ENCODE measurements around the gene SLIRP.
"Not testable (repeated sequence)": the region's sequence is repeated elsewhere in the genome, so short reads cannot be mapped to it uniquely, and the experiment has no call there.

Gene SLIRP

DNA sequence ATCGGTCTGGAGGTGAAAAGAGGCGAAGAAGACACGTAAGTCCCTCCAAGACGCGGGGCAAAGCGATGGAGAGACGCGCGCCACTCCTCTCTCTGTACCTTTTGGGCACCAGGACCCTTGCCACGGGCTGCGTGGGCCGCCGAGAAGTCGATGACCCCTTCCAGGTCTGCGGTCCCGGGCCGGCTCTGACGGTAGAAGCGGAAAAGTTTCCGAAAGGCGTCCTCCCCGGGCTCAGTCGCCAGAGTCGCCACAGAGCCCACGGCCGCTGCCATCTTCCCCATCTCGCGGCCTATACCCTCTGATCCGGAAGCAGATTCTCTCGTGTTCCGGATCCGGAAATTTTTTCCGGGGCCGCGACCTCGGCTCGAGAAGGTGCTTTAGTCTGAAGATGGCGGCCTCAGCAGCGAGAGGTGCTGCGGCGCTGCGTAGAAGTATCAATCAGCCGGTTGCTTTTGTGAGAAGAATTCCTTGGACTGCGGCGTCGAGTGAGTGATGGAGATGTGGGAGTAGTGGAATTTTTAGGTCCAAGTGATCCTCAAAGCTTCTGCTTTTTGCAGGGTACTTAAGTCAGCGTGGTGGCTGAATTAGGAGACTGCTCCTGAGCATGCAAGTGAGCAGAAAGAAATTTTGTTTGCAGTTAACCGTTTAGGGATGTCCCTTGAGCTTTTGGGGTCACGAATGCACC is at the start of gene SLIRP, which contains the start of gene ALKBH1:
TSS of gene SLIRP (plus strand) at position 380 of the 685 bp plus-strand sequence. CDS start at position 389, 9 bp downstream.
TSS of gene ALKBH1 (minus strand) at position 300 of the 685 bp plus-strand sequence. CDS start at position 281, 19 bp downstream.
- peak; percentile 92 for DNase-seq

- no peak for DNase-seq
Observed at GRCh38 chr14:77659831-77660230, 48.1 kb upstream of the SLIRP start.

- DNase-seq = no peak
Observed at GRCh38 chr14:77660754-77661153, 47.1 kb upstream of the SLIRP start.

DNA sequence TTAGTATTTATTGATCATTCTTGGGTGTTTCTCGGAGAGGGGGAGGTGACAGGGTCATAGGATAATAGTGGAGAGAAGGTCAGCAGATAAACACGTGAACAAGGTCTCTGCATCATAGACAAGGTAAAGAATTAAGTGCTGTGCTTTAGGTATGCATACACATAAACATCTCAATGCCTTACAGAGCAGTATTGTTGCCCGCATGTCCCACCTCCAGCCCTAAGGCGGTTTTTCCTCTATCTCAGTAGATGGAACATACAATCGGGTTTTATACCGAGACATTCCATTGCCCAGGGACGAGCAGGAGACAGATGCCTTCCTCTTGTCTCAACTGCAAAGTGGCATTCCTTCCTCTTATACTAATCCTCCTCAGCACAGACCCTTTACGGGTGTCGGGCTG is 46.3 kb upstream of the SLIRP start:
- not testable (repeated sequence) for DNase-seq

GRCh38 chr14:77663293-77663692 is 44.6 kb upstream of the SLIRP start:
- no peak for DNase-seq

DNA sequence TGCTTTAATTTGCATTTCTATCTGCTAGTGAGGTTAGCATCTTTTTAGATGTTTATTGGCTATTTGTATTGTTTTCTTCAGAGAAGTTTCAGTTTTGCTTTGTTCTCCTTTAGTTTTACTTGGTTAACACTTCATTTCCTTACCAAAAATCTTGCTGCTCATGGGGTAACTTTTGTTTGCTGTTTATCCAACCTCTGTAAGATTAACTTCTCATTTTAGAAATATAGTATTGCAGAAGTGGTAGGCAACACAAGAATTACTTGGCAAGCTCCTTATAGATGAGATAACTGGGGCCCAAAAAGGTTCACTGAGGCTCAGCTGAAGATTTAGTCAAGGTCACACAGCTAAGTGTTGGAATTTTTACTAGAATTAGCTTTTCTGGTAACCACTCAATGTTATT is 40.6 kb upstream of the SLIRP start:
- DNase-seq = no peak

- no peak for DNase-seq
Observed at GRCh38 chr14:77673193-77673592, 34.7 kb upstream of the SLIRP start.

DNA sequence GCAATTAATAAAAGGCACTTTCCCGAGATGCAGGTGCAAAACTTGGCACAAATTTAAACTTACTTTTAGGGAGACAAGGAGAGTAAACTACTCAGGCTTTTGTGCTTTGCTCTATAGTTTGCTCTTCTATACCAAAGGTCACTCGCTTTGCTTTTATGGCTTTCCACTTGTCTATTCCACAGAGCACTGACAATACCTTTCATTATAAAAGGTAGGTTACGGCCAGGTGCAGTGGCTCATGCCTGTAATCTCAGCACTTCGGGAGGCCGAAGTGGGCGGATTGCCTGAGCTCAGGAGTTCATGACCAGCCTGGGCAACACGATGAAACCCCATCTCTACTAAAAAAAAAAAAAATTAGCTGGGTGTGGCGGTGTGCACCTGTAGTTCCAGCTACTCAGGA is 33.0 kb upstream of the SLIRP start:
- no peak for DNase-seq

- no peak for DNase-seq
Observed at GRCh38 chr14:77681196-77682157, 26.4 kb upstream of the SLIRP start.

GRCh38 chr14:77682158-77682553 is 25.7 kb upstream of the SLIRP start:
- no peak for DNase-seq

GRCh38 chr14:77691259-77691658 is 16.6 kb upstream of the SLIRP start:
- DNase-seq = no peak

GRCh38 chr14:77707355-77707723 is 564 bp upstream of the SLIRP start:
- DNase-seq = no peak

DNA sequence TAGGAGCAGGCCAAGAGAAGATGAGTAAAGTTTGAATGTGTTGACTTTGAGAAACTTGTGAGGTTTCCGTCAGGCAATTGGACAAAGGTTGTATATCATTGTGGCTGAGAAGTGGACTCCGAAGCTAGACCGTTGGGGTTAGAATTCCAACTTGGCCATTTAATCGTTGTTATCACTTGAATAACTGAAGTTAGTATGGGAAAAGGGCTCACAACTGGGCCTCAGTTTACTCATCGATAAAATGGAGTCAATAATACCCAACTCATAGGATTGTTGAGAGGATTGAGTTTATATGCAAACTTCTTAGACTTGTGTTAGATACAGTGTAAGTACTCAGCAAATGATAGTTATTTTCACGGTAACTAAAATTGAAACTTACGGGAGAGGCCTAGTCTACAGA is 846 bp downstream of the SLIRP start:
- no peak for DNase-seq

DNA sequence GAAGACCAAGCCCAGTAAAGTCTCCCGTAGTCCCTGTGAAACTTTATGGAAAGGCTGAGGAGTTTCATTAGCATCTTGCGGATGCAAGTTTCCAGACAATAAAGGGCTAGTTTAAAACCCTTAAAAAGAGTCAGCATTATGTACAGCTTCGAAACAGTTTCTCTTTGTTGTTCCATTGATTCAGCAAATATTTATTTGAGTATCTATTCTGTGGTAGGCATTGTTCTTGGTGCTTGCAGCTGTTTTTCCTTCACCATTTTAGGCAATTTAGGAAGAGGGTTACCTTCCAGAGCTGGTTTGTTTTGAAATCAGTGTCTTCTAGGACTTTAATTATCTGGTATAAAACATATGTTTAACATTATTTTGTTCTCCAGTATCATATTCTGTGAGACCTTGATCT is 1.5 kb downstream of the SLIRP start:
- DNase-seq = no peak

- no peak for DNase-seq
Observed at GRCh38 chr14:77710364-77710763, 2.5 kb downstream of the SLIRP start.

DNA sequence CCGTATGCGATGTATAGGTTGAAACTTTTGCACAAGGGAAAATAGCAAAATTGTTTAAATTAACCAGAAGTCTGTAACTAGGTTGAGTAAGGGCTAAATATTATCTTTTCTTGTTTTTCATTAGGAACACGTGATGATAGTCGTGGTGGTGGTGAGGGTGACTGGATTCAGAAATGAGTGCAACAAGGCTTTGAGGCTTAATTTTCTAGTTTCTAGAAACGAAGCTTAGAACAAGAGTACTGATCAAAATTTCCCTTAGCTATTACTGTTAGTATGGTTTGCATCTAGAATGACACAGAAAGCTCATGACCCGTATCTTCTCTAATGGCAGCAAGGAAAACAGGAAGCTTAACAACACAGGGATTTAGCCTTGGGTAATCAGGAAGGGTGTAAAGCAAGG is 7.0 kb downstream of the SLIRP start:
- peak; percentile 52 for DNase-seq

- DNase-seq = no peak
Observed at GRCh38 chr14:77717608-77718305, 9.9 kb downstream of the SLIRP start.

GRCh38 chr14:77721437-77721836 is 13.5 kb downstream of the SLIRP start:
- no peak for DNase-seq

DNA sequence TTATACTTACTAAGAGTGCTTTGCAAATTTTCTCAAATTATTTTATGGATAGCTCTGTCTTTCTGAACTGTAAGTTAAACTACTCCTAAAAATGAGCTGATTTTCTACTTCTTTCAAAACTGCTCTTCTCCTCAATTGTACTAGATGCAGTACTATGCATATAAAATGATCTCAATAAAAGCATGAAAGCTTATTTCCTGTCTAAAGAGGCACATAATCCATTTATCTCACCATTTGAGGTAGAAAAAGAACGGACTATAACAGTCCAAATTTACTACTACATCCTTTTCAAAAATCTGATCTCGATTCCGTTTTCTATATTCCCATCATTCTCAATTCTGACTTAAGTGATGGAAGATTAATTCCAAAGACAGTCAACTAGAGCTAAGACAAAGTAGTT is 14.4 kb downstream of the SLIRP start:
- no peak for DNase-seq

GRCh38 chr14:77730976-77731497 is 23.1 kb downstream of the SLIRP start:
- no peak for DNase-seq

DNA sequence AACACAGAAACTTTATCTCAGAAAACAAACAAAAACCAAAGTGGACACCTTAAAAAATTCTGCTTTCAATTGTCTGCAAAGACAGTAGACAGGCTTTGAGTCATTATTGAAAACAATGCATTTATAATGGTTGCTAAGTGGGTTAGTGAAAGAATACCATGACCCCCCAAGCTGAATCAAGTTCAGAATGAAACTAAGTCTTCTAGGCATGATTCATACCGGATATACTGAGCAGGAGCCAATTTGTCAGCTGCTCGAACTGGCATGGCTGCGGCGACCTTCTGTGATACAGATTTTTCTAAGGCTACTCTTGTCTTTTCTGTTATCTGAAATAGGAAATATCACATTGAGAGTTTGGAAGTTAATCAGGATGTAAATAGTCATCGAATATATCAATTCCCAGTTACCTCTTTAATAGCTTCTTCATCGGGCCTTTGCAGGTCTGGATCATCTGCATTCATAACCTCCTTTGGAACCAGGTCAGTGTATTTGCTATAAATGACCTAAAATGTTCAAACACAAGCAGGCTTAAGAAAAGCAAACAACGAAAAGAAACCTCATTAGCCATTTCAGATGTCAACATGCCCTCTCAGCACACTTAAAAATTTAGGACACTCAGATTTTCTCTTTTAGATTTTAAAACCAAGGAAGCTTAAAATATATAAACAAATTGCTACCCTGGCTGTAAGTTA is 30.8 kb downstream of the SLIRP start:
- peak; percentile 82 for DNase-seq

GRCh38 chr14:77741438-77741837 is 33.5 kb downstream of the SLIRP start:
- DNase-seq = no peak

Data from activated CD4-positive, alpha-beta T cell treated with anti-CD3 and anti-CD28 coated beads, Interleukin-2, amount 50 U/mL, for 16 hours (primary cell).